T-helper 1 cell (primary cell): Measurements from ENCODE around the gene PRIM2.
"Not testable (repeated sequence)": the region's sequence is repeated elsewhere in the genome, so short reads cannot be mapped to it uniquely, and the experiment has no call there.

Experiments used
- DNase-seq, 5 donors: peaks; one replicate each; pipeline ENCODE4 v3.0.0-alpha.2; 2012 to 2020

PRIM2 gene

DNA sequence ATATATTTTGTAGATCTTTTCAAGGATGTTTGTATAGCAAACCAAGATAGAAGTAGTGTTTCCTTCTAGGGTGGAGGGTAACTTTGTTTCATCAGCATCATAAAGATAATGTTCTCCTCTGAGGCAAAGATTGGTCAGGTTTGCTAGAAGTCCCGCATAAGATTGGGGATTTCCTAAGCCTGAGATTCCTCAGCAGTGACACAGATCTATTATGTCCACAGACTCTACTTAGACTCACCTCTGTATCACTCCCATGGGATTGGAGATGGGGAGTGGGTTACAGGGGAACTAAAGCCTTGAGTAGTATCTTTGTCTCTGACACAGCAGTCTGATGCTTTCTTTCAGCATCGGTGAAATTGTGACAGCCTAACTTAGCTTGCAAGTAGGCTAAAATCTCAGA lies 341.1 kb downstream of the PRIM2 start:
- not testable (repeated sequence) for DNase-seq

DNA sequence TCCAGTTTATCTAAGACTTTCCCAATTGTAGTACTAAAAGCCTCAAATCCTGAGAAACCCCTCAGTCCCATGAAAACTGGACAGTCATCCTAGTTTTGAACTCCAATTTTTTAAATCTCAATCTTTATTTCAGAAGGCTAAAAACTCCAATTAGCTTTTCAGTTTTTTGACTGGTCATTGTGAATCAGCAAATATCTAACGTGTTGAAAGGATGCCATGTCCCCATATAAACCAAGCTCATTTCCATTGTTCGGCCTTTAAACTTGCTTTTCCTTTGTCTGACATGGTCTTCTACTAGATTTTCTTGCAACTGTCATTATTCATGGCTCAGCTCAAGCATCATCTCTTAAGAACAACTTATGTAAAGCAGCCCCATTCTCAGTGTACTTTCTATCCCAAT lies 342.4 kb downstream of the PRIM2 start:
- DNase-seq, result not testable (repeated sequence)

DNA sequence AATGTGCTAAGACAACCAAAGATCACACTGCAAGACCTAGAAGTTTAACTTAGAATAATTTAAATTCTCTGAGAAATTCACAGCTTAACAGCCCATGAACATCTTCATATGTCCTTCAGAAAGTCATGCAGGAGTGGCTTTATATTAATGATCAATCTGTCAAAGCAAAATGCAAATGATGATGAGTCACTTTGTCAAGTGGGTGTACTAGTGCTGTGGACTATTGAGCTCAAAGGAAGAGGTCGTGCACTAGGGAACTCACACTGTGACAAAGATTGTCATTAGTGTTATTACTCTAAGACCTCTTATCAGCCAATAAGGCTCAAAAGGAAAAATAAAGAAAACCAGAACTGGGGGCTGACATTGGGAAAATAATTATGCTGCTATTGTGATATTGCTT lies 343.5 kb downstream of the PRIM2 start:
- DNase-seq, result not testable (repeated sequence)

DNA sequence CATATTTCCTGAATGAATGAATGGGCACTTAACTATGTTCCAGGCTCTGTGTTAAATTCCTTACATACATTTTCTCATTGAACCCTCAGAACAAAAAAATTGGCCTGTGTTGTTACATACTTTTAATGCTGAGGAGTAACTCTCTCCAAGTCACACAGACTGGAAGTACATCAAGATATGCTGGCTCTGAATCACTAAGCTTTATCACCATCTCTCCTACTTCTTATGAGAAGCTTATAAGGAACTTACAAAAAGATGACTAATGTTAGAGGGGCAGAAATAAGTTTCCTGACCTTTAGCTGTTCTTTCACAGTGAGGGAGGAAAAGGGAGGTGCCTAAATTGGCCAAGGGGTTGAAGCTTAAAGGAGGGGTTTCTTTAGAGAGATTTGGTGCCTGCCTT lies 350.7 kb downstream of the PRIM2 start:
- DNase-seq, result not testable (repeated sequence)

DNA sequence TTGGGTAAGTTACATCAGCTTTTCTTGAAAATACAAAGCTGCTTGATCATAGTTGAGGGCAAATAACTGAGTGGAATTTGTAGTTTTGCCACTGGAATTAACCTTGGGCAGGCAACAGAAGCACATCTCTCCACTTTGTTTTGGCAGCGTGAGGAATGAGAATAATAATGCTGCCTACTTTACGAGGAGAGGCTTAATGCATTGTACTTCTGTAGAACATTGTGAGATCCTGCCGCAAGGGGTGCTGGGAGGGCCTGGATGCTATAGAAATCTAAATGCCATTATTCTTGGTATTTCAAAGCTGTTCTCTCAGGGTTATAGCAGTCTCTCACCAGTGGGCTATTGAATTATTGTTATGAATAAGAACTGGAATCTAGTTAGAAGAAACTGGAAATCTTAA lies 353.8 kb downstream of the PRIM2 start:
- DNase-seq, result not testable (repeated sequence)

DNA sequence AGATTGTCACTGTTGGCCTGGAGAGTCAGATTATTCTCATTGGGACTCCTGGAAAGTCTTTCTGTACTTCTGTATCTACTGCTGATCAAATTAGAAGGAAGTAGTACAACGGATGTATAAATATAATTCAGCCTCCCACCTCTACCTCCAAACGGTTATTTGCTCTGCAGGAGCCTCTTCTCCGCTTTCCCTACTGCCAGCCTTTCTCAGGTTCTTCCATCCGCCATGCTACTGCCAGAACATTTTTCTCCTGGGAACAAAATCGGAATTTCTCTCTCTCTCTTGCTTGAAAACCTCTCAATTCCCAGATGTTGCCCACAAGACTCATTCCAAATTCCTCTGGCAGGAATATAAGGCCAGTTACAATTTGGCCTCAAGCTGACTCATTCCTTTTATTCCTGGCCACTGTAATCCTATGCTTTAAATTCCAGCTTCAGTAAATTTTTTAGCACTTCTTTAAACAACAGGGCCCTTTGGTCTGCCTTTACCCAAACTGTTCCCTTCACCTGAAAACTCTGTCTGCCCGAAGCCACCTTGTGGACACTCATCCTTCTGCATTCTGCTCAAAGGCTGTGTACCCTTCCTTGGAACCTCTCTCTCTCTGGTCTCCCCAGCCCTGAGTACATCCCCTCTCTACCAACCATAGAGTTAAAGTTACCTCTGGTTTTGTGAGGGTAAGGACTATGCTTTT lies 354.7 kb downstream of the PRIM2 start:
- not testable (repeated sequence) for DNase-seq

- not testable (repeated sequence) for DNase-seq
Measured at GRCh38 chr6:57673281-57673680, 355.9 kb downstream of the PRIM2 start.

DNA sequence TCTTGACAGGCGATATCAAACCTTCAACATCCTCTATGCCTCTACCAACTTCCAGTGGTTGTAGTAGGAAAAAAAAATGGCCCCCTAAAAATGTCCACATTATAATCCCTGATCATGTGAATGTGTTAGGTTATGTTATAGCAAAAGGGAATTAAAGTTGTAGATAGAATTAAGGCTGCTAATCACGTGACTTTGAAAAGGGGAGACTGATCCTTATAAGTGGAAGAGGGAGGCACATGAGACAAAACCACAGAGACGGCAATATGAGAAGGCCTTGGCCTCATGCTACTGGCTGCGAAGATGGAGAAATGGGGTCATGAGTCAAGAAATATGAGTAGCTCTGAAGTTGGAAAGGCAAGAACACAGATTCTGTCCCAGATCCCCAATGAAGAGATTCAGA lies 358.0 kb downstream of the PRIM2 start:
- not testable (repeated sequence) for DNase-seq

- not testable (repeated sequence) for DNase-seq
Measured at GRCh38 chr6:57696382-57696781, 379.0 kb downstream of the PRIM2 start.
